GM10248 (cell line): ENCODE measurements around the gene NIF3L1.

Experiments used
- CTCF ChIA-PET: fragments of 300-600 bp; sonication (Branson Sonifier 250); formaldehyde crosslinking; extraction: SDS; loops from one replicate; lab custom pipeline; 2021; ENCODE audit warnings: antibody characterized with exemption; lab: Yijun Ruan, JAX
- POLR2A ChIA-PET: fragments of 350-650 bp; sonication (Branson Sonifier 250); formaldehyde crosslinking; extraction: SDS; loops from one replicate; lab custom pipeline; 2020; ENCODE audit warnings: antibody characterized with exemption; lab: Yijun Ruan, JAX
- DNase-seq: peaks from one replicate; pipeline ENCODE4 v3.0.0; 2012; ENCODE audit errors: extremely low spot score
- TF ChIP-seq, protein P1 (sequence below): IDR thresholded peaks from 2 replicates; pipeline ENCODE4 v1.5.1; 2012; ENCODE audit warnings: mild to moderate bottlenecking, low read depth; ENCODE audit errors: extremely low read depth, missing control alignments, control extremely low read depth

The NIF3L1 gene

GRCh38 chr2:200929334-200930249 lies 40.4 kb downstream of the NIF3L1 start:
- DNase-seq, result no peak
- ChIA-PET POLR2A (interaction anchor here (0.7 kb wide), 1 partner anchor 29 kb away, joined by 3 read pairs; no protein-coding TSS in a partner anchor), CTCF (interaction anchor here (0.7 to 1.8 kb wide), 6 partner anchors 23 to 303 kb away, joined by 3 to 5 read pairs (median 3); partner anchors contain the start of gene ORC2)
- TF ChIP-seq, protein P1, sequence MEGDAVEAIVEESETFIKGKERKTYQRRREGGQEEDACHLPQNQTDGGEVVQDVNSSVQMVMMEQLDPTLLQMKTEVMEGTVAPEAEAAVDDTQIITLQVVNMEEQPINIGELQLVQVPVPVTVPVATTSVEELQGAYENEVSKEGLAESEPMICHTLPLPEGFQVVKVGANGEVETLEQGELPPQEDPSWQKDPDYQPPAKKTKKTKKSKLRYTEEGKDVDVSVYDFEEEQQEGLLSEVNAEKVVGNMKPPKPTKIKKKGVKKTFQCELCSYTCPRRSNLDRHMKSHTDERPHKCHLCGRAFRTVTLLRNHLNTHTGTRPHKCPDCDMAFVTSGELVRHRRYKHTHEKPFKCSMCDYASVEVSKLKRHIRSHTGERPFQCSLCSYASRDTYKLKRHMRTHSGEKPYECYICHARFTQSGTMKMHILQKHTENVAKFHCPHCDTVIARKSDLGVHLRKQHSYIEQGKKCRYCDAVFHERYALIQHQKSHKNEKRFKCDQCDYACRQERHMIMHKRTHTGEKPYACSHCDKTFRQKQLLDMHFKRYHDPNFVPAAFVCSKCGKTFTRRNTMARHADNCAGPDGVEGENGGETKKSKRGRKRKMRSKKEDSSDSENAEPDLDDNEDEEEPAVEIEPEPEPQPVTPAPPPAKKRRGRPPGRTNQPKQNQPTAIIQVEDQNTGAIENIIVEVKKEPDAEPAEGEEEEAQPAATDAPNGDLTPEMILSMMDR, result no peak

GRCh38 chr2:200930947-200931626 lies 41.9 kb downstream of the NIF3L1 start:
- DNase-seq, result no peak
- TF ChIP-seq, protein P1, result no peak
- CTCF ChIA-PET, result interaction anchor here (1.0 to 2.1 kb wide), 2 partner anchors 25 to 32 kb away, joined by 3 to 6 read pairs; partner anchors contain the start of gene ORC2
- POLR2A ChIA-PET, result no interaction called here

GRCh38 chr2:200939832-200940231 lies 50.7 kb downstream of the NIF3L1 start:
- ChIA-PET POLR2A (no interaction called here), CTCF (no interaction called here)
- no peak for DNase-seq
- TF ChIP-seq, protein P1, result no peak

- peak; percentile 20 for DNase-seq
- ChIA-PET CTCF (interaction anchor here (1.0 to 2.4 kb wide), 3 partner anchors 9 to 125 kb away, joined by 3 to 5 read pairs (median 5); no protein-coding TSS in a partner anchor), POLR2A (no interaction called here)
- TF ChIP-seq, protein P1, result no peak
Observed at GRCh38 chr2:200943527-200944105, 54.4 kb downstream of the NIF3L1 start.

DNA sequence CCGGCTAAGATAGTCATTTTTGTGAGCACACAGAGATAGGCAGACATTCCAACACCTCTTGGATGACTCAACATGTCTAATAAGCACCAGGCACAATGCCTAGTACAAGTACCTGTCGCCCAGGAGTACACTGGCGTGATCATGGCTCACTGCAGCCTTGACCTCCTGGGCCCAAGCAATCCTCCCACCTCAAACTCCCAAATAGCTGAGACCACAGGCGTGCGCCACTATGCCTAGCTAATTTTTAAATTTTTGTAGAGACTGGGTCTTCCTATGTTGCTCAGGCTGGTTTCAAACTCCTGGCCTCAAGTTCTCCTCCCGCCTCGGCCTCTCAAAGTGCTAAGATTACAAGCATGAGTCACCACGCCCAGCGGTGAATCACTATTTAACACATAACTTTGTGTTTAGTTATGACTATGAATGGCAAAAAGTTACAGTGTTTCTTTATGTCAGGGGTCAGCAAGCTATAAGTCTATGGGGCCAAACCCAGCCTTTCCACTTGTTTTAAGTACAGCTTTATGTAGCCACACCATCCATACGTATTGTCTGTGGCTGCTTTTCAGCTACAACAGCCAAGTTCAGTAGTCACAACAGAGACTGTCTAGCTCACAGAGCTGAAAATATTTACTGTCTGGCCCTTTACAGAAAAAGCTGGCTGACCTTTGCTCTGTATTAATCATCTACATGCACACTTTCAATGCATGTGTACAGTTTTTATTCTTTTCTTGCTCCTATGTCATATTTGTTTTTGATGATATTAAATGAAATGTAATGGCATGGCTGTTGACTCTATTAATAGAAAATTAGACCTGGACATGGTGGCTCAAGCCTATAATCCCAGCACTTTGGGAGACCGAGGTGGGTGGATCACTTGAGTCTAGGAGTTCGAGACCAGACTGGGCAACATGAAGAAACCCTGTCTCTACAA lies 55.6 kb downstream of the NIF3L1 start:
- peak; percentile 34 for DNase-seq

More for the DNA sequence above, 55.6 kb downstream of the NIF3L1 start:
- ChIA-PET CTCF (interaction anchor here (0.7 to 2.4 kb wide), 10 partner anchors 9 to 238 kb away, joined by 3 to 5 read pairs (median 4); partner anchors contain the start of gene CASP10), POLR2A (no interaction called here)
- TF ChIP-seq, protein P1, result no peak
